A549 (cell line): ENCODE results near the gene ETF1.

Source experiments
- KDM1A ChIP-seq: fragments of 200-600 bp; sonication (generic); IDR thresholded peaks from 2 replicates; pipeline ENCODE4 v1.6.1; 2016; ENCODE audit warnings: low read depth, mild to moderate bottlenecking
- KDM5A ChIP-seq: fragments of 200-600 bp; sonication (generic); IDR thresholded peaks from 2 replicates; pipeline ENCODE4 v1.6.1; 2016; ENCODE audit warnings: antibody characterized with exemption, mild to moderate bottlenecking
- NR3C1 ChIP-seq: fragments of >200 bp; sonication (Bioruptor Twin); formaldehyde crosslinking; IDR thresholded peaks from 3 replicates; pipeline ENCODE4 v1.6.1; 2017
- POLR2A ChIP-seq: IDR thresholded peaks from 2 replicates; pipeline ENCODE4 v1.6.1; 2012; ENCODE audit warnings: mild to moderate bottlenecking, low read length
- RAD21 ChIP-seq, 2 experiments: fragments of >200 bp in 1 of 2; sonication (Bioruptor Twin) in 1 of 2; formaldehyde crosslinking in 1 of 2; IDR thresholded peaks in 1 of 2; conservative IDR thresholded peaks in 1 of 2; 2 replicates in 1 of 2; 3 replicates in 1 of 2; pipeline ENCODE4 v1.6.1; 2012 to 2018; ENCODE audit warnings: inconsistent platforms in 1 of 2
- REST ChIP-seq: fragments of 200-600 bp; sonication (generic); IDR thresholded peaks from 2 replicates; pipeline ENCODE4 v1.6.1; 2016; ENCODE audit warnings: antibody characterized with exemption, mild to moderate bottlenecking, moderate library complexity
- SREBF2 ChIP-seq: fragments of 450-650 bp; IDR thresholded peaks from 2 replicates; pipeline ENCODE4 v1.6.1; 2014; ENCODE audit warnings: mild to moderate bottlenecking, moderate library complexity
- TFCP2L1 ChIP-seq: fragments of 250-450 bp; sonication (Bioruptor Pico); IDR thresholded peaks from 2 replicates; pipeline ENCODE4 v1.5.0; 2021; ENCODE audit warnings: mild to moderate bottlenecking
- TF ChIP-seq, protein P1 (sequence below): fragments of >200 bp; sonication (Bioruptor Twin); formaldehyde crosslinking; IDR thresholded peaks from 3 replicates; pipeline ENCODE4 v1.5.1; 2016
- TF ChIP-seq, protein P2 (sequence below): fragments of 250-450 bp; sonication (Bioruptor Pico); IDR thresholded peaks from 2 replicates; pipeline ENCODE4 v1.5.0; 2021; ENCODE audit warnings: mild to moderate bottlenecking, moderate library complexity, borderline replicate concordance

DNA sequence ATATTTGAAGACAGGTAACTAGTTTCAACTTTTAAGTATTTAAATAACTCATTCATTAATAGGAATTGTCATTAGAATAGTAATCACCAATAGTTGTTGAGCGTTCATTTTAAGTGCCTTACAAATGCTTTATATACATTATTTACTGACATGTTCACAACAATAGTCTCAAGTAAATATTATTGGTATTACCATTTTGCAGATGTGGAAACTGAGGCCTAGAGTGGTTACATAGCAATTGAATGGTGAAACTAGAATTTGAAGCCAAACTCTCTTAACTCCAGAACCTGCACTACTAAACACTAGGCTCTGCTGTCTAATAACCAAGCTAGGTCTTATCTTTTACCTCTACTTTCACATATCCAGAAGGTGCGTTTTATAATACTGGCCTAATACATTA, 37.0 kb upstream of the ETF1 start:
- TF ChIP-seq, protein P1, sequence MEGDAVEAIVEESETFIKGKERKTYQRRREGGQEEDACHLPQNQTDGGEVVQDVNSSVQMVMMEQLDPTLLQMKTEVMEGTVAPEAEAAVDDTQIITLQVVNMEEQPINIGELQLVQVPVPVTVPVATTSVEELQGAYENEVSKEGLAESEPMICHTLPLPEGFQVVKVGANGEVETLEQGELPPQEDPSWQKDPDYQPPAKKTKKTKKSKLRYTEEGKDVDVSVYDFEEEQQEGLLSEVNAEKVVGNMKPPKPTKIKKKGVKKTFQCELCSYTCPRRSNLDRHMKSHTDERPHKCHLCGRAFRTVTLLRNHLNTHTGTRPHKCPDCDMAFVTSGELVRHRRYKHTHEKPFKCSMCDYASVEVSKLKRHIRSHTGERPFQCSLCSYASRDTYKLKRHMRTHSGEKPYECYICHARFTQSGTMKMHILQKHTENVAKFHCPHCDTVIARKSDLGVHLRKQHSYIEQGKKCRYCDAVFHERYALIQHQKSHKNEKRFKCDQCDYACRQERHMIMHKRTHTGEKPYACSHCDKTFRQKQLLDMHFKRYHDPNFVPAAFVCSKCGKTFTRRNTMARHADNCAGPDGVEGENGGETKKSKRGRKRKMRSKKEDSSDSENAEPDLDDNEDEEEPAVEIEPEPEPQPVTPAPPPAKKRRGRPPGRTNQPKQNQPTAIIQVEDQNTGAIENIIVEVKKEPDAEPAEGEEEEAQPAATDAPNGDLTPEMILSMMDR = no peak
- TF ChIP-seq POLR2A = no peak
- TF ChIP-seq TFCP2L1 (CRISPR knock-in tag) = no peak
- TF ChIP-seq, protein P2, sequence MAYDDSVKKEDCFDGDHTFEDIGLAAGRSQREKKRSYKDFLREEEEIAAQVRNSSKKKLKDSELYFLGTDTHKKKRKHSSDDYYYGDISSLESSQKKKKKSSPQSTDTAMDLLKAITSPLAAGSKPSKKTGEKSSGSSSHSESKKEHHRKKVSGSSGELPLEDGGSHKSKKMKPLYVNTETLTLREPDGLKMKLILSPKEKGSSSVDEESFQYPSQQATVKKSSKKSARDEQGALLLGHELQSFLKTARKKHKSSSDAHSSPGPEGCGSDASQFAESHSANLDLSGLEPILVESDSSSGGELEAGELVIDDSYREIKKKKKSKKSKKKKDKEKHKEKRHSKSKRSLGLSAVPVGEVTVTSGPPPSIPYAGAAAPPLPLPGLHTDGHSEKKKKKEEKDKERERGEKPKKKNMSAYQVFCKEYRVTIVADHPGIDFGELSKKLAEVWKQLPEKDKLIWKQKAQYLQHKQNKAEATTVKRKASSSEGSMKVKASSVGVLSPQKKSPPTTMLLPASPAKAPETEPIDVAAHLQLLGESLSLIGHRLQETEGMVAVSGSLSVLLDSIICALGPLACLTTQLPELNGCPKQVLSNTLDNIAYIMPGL (CRISPR knock-in tag) = no peak
- no peak for TF ChIP-seq RAD21 (conservative IDR thresholded peaks at IDR 0.05 in 1 of 2, IDR thresholded peaks at IDR 0.05 in 1 of 2)
- no peak for TF ChIP-seq REST
- TF ChIP-seq SREBF2 = no peak
- no peak for TF ChIP-seq KDM5A
- TF ChIP-seq NR3C1 = no peak
- no peak for TF ChIP-seq KDM1A
